Measurements from ENCODE around the gene FAM174C.

The FAM174C gene

DNA sequence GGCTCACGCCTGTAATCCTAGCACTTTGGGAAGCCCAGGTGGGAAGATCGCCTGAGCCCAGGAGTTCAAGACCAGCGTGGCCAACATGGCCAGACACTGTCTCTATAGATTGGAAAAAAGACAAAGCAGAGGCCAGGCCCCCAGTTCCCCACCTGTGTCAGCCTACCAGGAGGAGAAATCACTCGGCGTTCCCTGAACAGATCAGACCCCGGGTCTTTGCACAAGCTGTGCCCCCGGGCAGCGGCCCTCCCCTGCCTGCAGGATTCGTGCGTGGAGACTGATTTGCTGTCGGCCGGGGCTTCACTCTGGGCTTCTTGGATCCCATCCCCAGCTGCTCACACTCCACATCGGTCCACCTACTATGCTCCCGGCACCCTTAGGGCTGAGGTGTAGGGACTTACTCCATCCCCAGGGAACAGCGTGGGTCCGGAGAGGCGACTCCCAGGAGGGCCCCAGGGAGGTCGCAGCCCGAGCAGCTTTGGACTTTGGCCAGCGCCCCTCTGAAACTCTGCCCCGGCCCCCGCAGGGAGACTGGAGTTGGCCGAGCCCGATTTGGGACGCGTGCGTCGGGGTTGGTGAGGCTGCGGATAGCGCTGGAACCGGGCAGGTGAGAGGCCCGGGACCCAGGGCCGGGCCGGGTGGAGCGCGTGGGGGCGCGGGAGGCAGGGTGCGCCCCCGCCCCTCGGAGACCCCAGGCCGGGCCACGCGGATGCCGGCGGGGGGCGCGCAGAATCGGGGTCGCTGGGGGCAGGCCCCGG, 9.8 kb downstream of the FAM174C start:
- DNase-seq (ENCODE audit: low read depth in 3 of 3), result no peak

DNA sequence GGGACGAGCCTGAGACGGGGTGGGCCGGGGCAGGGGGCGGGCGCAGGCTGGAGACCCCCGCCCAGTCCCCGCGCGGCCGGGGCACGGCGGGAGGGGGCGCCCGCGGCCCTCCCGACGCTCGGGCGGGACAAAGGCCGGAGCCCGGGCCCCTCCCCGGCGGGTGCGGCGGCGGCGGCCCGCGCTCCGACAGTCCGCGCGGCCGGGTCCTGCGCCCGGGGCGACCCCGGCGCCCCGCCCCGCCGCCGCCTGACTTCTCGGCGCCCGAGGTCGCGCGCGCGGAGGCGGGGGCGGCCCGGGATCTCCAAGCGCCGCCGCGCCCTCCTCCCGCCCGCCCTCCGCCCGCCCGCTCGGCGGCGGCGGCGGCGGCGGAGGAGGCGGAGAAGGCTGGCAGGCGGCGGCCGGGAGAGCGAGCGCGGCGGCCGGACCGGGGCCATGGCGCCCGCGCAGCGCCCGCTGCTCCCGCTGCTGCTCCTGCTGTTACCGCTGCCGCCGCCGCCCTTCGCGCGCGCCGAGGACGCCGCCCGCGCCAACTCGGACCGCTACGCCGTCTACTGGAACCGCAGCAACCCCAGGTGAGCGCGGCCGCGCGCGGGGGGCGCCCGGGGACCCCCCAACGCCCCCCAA, 10.5 kb downstream of the FAM174C start, which contains the start of gene EFNA2:
EFNA2 (plus strand) TSS at position 137 of the 624 bp plus-strand sequence; CDS start at position 433, 296 bp downstream.
- no peak for DNase-seq (ENCODE audit: low read depth in 3 of 3)

- no peak for DNase-seq (ENCODE audit: low read depth in 3 of 3)
These were observed 11.4 kb downstream of the FAM174C start for GRCh38 chr19:1286487-1287353.

- no peak for DNase-seq (ENCODE audit: low read depth in 3 of 3)
These were observed 12.3 kb downstream of the FAM174C start for GRCh38 chr19:1287354-1288225.

GRCh38 chr19:1288226-1288612, 12.9 kb downstream of the FAM174C start:
- no peak for DNase-seq (ENCODE audit: low read depth in 3 of 3)

GRCh38 chr19:1288833-1289685, 13.7 kb downstream of the FAM174C start:
- DNase-seq (ENCODE audit: low read depth in 3 of 3), result no peak

GRCh38 chr19:1289686-1290025, 14.3 kb downstream of the FAM174C start:
- no peak for DNase-seq (ENCODE audit: low read depth in 3 of 3)

DNA sequence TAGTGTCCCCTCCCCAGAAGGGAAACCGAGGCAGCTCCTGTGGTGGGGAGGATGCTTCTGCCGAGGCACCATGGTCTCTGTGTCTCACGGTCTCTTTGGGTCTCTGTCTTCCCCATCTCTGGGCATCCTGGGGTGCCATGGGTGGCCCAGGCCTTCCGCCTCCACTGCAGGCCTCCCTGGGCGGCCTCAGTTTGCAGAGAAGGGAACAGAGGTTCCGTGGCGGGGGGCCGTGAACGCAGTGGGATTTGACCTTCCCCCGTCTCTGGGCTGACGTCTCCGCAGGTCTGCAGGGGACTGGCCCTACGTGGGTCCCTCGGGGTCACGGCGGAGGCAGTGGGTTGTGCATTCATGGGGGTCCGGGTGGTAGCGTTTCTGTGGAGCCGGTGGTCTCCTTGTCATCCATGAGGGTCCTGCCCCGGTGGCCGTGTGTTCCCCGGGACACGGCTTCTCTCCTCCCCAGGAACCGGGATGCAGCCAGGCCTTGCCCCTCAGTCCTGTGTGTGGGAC, 14.9 kb downstream of the FAM174C start:
- no peak for DNase-seq (ENCODE audit: low read depth in 3 of 3)

GRCh38 chr19:1290703-1291651, 15.6 kb downstream of the FAM174C start:
- DNase-seq (ENCODE audit: low read depth in 3 of 3), result no peak

DNA sequence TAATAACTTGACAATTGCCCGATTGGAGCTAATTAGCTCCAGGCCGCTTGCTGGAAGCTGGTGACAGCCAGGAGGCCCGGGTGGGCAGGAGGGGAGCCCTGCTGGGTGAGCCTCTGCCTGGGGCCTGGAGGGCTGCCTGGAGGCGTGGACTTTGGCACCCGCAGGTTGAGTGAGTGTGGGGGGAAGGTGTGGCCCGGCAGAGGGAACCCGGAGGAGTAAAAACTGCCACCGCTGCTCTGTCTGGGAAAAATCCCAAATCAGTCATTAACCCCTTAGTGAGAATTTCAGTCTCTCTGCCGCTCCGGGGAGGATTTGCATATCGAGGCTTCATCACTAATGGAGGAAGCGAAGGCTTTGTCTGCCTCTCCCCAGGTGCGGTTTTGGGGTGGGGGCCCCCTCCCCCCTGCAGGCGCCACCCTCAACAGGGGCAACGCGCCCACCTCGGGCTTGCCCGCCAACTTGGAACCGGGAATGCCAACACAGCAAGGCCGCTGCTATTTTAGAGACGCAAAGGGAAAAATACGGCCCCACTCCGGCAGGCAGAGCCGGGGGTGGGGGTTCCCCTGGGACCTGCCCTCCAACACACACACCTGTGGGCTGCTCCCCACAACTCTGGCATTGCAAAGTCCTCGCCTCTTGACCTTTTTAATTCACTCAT, 16.6 kb downstream of the FAM174C start:
- no peak for DNase-seq (ENCODE audit: low read depth in 3 of 3)

DNA sequence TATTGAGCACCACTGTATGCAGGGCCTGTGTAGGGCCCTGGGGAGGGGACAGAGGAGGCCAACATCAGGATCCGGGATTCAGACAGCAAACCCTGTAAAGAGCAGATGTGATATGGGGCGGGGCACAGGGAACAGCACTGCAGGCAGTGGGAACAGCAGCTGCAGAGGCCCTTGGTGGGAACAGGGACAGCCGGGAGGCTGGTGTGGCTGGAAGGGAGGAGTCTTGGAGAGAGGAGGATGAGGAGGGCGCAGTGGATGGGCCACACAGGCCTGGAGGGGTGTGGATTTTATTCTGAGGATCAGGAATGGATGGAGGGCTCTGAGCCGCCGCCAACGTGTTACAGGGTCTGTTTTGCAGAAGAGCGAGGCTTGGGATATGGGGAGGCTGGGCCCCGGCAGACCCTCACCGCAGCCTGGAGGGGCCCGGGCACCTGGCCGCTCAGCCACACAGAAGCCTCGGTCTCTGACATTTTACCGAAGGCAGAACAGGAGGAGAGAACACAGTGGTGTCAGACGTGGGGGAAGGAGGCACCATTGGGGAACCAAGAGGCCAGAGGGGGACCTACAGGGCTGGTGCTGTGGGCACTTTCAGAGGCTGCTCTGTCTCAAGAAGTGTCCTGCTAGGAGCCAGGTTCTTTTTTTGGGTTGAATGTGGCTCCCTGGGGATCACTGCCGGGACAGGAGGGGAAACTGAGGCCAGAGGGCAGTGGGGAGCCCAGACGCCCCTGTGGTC, 17.3 kb downstream of the FAM174C start:
- no peak for DNase-seq (ENCODE audit: low read depth in 3 of 3)

DNA sequence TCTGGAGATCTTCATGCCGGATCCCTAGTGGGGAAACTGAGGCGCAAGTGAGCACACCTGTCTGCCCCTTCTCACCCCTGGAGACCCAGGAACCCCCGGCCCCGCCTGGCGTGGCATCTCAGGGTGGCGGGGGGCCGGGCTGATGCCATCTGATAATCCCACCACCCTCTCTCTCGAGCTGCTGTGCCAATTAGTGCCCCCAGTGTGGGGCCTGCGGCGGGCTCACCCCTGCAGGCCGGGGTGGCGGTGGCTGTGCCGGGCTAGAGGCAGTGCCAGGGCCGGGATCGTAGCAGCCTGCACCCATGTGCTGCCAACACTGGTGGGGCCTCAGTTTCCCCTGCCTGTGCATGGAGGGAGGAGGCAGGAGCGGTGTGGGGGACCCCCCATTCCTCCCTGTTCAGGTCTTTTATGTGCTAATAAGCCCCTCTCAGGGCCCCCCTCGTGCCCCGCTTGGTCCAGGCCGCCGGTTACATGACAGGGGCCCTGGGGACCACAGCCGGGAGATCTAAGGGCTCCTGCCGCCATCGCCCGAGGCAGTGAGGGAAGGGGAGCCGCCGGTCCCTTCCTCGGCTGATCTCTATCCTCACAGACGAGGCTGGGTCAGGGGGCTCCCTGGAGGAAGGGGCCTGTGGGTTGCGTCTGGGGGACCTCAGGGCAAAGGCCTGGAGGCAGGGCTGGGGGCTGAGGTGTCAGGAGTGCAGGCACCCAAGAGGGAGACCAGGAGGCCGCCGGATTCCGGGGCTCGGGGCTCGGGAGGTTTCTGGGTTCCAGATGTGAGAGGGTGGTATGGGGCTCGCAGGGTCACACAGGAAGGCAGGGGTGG, 18.7 kb downstream of the FAM174C start:
- no peak for DNase-seq (ENCODE audit: low read depth in 3 of 3)

- DNase-seq (ENCODE audit: low read depth in 3 of 3), result no peak
These were observed 19.4 kb downstream of the FAM174C start for GRCh38 chr19:1294688-1295087.

DNA sequence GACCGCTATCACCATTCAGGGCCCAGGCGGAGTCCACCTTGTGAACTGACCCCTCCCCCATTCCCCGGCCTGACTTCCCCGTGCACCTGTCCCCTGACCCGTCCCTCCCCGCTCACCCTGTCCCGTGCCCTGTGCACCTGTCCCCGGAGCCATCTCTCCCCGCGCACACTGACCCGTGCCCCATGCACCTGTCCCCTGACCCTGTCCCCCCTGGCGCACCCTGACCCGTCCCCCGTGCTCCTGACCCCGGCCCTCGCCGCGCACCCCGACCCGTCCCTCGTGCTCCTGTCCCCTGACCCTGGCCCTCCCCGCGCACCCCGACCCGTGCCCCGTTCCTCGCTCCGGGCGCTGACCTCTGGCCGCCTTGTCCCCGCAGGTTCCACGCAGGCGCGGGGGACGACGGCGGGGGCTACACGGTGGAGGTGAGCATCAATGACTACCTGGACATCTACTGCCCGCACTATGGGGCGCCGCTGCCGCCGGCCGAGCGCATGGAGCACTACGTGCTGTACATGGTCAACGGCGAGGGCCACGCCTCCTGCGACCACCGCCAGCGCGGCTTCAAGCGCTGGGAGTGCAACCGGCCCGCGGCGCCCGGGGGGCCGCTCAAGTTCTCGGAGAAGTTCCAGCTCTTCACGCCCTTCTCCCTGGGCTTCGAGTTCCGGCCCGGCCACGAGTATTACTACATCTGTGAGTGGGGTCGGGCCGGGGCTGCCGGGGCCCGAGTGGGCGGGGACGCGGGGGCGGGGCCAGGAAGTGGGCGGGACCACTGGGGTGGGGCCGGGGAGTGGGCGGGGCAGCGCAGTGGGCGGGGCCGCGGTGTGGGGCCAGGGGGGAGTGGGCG, 20.1 kb downstream of the FAM174C start:
- no peak for DNase-seq (ENCODE audit: low read depth in 3 of 3)

DNA sequence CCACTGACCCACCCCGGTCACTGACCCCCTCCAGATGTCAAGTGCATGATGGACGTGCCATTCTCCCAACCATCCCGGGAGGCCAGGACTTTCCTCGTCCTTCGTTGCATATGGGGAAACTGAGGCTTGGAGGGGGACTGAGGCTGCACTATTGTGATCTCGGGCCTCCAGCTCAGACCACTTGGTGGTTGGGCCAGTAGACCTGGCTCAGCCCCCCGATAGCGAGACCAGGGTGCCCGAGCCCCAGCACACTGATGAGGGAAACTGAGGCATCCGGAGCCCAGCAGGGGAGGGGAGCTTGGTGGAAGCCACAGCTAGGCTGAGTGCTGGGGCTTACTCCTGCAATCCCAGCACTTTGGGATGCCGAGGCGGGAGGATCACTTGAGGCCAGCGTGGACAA, 20.7 kb downstream of the FAM174C start:
- DNase-seq (ENCODE audit: low read depth in 3 of 3), result no peak

GRCh38 chr19:1296575-1297271, 21.4 kb downstream of the FAM174C start:
- DNase-seq (ENCODE audit: low read depth in 3 of 3), result no peak

Data from stimulated activated CD4-positive, alpha-beta T cell treated with anti-CD3 and anti-CD28 coated beads, TNF-alpha, amount 100 ng/mL, for 24 hours (primary cell).